GM21529 (cell line): ENCODE measurements around the gene CLEC6A.
"Not testable (repeated sequence)": the region's sequence is repeated elsewhere in the genome, so short reads cannot be mapped to it uniquely, and the experiment has no call there.

Experiments used
- ATAC-seq: cut with Tn5 transposase; IDR thresholded peaks from one replicate; pipeline ENCODE4 v1.9.1; 2021; ENCODE audit not compliant: unreplicated experiment

CLEC6A gene

DNA sequence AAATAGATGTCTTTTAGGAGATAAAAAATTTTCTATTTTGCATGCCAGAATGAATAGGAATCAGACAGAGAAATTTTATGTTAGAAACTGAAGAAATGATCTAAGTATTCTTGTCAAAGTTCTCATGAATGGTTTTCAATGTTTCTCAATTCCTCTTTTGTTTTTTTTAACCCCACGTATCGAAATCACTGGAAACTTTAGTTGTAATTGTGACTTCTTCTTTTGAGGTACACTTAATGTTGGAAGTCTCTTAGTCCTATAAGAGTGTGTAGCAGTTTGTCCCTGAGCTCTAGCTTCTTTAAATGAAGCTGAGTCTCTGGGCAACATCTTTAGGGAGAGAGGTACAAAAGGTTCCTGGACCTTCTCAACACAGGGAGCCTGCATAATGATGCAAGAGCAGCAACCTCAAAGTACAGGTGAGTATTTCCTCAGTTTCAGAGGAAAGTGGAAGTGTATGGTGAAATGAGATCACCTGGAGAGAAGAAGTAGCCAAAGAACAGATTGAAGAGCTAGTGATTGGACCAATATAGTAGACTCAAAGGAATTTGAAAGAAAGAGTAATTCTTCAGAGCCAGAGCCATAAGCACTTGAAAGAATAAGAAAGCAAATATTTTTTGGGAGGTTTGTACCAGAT is at the start of gene CLEC6A:
Gene CLEC6A (plus strand): TSS at position 236 of the 634 bp plus-strand sequence. CDS start 150 bp downstream, at position 386.
- peak; percentile 65 for ATAC-seq

DNA sequence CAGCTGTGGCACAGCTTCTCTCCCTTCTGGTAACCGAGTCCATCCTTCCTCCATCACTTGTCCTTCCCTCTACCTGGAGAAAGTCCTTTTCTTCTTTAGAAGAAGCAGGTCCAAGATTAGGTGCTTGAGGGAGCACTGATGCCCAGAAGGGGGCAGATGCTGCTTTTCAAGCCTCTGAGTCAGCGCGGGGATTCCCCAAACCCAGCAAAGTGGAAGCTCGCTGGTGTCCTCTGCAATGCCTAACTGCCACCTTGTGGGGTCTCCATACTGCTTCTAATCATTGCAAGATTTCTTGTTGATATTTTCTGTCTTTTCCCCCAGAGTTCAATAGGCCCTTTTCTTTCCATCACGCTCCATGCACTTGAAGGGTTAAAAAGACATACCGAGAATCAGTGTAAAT is 36.2 kb upstream of the CLEC6A start:
- not testable (repeated sequence) for ATAC-seq

- ATAC-seq, result no peak
These were observed 35.3 kb upstream of the CLEC6A start for GRCh38 chr12:8420506-8420905.

DNA sequence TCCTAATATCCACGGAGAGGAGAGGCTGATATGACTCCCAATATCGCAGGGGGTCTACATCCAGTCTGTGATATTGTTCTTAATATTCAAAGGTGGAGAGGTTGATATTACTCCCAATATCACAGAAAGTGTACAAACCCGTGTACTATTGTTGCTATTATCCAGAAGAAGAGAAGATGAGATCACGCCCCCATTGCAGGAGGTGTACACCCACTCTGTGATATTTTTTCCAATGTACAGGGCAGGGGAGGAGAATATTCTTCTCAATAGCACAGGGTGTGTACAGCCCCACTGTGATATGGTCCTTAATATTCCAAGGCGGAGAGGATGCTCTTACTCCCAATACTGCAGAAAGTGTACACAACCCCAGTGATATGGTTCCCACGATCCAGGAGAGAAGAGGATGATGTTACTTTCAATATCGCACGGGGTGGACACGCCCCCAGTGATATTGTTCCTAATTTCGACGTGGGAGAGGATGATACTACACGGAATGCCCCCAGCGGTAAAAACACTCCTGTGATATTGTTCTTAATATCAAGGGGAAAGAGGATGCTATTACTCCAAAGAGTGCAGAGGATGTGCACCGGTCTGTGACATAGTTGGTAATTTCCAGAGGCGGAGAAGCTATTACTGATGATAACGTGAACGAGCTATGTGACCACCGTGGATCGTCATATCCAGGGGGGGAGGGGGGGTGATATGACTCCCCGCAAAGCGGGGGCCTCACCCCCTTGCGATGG is 11.1 kb upstream of the CLEC6A start:
- ATAC-seq, result not testable (repeated sequence)

DNA sequence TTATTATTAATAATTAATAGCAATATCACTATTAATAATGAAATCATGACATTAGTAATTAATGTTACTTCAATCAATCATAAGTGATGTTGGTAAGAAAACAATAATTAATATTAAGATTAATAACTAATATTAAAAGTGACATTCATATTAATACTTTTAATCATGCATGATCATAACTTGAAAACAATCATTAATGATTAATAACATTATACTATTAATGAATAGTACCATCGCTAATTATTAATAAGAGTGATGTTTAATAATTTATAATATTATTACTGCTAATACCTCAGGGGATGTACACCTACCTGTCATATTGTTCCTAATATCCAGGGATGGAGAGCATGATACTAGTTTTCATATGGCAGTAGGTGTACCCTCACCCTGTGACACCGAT is 10.0 kb upstream of the CLEC6A start:
- ATAC-seq, result no peak

DNA sequence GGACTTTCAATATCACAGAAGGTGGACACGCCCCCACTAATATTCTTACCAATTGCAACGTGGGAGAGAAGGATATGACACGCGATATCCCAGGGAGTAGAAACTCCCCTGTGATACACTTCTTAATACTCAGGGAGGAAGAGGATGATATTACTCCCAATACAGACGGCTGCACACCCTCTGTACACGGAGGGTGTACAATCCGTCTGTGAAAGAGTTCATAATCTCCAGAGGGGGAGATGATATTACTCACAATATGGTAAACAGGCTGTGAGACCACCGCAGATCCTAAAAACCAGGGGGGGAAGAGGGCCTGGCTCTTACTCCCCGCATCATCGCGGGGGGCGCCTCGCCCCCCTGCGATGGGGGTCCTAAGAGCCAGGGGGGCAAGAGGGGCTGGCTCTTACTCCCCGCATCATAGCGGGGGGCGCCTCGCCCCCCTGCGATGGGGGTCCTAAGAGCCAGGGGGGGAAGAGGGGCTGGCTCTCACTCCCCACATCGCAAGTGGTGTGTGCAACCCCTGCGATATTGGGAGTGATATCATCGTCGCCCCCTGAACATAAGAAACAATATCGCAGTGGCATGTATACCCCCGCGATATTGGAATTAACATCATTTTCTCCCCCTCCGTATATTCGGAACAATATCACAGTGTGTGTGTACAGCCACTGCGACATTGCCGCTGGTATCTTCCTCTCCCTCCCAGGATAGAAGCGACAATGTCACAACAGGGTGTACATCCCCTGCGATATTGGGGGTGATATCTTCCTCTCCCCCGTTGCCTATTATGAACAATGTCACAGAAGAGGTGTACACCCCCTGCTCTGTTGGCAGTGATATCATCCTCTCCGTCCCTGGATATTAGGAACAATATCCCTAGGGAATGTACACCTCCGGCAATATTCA is 8.9 kb upstream of the CLEC6A start:
- ATAC-seq, result no peak

- ATAC-seq, result no peak
These were observed 6.4 kb upstream of the CLEC6A start for GRCh38 chr12:8449355-8449859.

DNA sequence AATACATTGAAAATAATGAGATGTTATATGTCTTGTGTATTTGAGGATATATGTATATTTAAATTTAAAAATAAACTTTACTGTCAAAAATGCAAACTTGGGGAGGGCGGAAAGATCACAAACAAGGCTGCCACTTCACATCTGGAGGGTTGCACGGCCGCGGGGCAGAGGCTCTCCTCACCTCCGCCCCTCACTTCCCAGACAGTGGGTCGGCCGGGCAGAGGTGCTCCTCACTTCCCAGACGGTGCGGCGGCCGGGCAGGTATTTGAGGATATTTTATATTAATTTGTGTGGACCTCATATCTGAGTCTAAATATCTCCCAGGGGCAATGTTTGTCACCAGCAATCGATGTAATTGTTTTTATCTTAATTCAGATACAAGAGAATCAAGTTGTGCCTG is 3.7 kb upstream of the CLEC6A start:
- ATAC-seq, result no peak

DNA sequence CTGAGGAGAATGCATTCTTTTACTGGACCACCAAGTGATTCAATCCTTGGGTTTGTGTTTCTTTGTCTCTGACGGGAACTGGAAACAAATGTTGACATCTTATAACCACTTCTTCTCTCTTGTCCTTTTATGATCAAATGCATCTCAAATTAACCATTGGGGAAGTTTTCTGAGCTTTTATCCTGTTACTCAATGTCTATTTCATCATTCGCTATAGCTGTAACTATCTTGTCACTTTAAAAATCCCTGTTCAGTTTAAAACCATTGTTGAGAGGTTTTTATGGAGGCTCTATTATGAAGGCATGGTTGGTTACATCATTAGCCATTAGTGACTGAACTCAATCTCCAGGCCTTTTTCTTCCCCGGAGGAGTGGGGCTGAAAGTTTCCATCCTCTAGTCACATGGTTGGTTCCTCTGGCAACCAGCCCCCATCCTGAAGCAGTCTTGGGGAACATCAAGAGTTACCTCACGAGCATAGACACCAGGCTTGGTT is 2.7 kb upstream of the CLEC6A start:
- no peak for ATAC-seq

GRCh38 chr12:8453796-8454195 is 2.0 kb upstream of the CLEC6A start:
- no peak for ATAC-seq

- peak; percentile 18 for ATAC-seq
These were observed 491 bp upstream of the CLEC6A start for GRCh38 chr12:8455271-8455670.

DNA sequence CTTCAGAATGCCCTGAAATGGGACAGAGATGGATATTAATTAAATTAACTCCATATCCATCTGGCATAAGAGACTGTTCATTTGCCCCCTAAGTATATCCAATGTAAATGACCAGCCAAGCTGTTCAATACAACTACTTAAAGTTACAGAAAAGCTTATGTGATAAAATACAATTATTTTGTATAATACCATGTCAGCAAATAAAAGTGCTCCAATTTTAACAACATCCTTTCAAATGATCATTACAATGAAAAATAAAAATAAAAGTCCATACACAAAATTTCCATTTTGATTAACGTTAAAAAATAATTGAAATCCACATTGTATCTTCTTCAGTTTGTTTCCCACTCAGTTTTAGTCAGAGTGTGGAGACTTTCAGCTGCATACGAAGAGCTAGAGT is 5.7 kb downstream of the CLEC6A start:
- ATAC-seq, result no peak

- no peak for ATAC-seq
These were observed 9.7 kb downstream of the CLEC6A start for GRCh38 chr12:8465301-8465996.

DNA sequence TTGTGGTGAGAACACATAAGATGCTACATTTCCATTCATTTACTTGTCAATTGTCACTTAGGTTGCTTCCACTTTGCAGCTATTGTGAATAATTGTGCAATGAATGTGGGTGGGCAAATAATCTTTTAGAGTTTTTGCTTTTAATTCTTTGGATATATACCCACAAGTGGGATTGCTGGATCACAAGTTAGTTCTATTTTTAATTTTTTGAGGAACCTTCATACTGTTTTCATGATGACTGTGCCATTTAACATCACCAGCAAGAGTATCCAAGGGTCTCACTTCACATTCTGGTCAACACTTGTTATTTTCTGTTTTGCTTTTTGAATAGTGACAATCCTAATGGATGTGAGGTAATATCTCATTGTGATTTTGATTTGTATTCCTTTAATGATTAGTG is 10.5 kb downstream of the CLEC6A start:
- ATAC-seq, result no peak

DNA sequence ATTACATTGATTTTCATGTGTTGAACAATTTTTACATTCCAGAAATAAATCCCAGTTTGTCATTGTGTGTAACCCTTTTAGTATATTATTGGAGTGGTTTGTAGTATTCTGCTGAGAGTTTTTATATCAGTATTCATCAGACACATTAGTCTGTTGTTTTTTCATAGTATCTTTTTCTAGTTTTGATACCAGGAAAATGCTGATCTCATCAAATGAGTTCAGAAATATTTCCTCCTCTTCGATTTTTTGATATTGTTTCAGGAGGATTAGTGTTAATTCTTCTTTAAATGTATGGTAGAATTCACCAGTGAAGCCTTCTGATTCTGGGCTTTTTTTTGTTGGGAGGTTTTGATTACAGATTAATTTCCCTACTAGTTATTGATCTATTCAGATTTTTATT is 15.3 kb downstream of the CLEC6A start:
- ATAC-seq, result no peak

DNA sequence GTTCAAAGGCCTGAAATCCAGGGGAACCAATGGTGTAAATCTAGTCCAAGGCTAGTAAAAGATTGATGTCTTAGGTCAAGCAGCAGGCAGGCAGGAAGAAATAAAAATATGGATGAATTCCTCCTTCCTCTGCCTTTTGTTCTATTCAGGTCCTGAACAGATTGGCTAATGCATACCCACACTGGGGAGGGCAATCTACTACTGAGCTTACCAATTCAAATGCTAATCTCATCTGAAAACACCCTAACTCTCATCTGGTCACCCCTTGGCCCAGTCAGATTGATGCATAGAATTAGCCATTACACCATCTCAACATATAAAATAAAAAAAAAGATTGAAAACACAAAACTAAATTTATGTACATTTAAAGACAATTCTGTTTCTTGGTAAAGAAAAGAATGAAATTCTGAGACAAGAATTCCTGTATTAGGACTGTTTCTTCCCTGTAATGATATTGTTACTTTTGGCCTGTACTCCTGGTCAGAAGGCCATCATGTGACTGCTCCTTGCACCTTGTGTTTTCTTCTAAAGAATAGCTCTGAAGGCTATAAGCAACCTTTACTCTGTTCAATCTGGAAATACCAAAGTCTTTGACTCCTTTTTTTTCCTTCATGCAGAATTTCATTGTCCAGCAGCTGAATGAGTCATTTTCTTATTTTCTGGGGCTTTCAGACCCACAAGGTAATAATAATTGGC is 19.9 kb downstream of the CLEC6A start:
- ATAC-seq, result no peak

- no peak for ATAC-seq
These were observed 26.9 kb downstream of the CLEC6A start for GRCh38 chr12:8482571-8483061.

- ATAC-seq, result no peak
These were observed 27.3 kb downstream of the CLEC6A start for GRCh38 chr12:8483079-8483478.

- no peak for ATAC-seq
These were observed 36.1 kb downstream of the CLEC6A start for GRCh38 chr12:8491646-8492530.
